Measurements from ENCODE around the gene SH3BP5L. TPM values are rescaled to one million over a fixed set of nuclear protein-coding genes. Genes with fewer than 3 reads are reported as not detected.
A peak's percentile ranks its signal among the peaks of the same experiment; 100 is the strongest.

Gene SH3BP5L
- total RNA-seq, 4 donors from 2014 or later, result 23.5 to 41.2 (median 29.4) TPM

DNA sequence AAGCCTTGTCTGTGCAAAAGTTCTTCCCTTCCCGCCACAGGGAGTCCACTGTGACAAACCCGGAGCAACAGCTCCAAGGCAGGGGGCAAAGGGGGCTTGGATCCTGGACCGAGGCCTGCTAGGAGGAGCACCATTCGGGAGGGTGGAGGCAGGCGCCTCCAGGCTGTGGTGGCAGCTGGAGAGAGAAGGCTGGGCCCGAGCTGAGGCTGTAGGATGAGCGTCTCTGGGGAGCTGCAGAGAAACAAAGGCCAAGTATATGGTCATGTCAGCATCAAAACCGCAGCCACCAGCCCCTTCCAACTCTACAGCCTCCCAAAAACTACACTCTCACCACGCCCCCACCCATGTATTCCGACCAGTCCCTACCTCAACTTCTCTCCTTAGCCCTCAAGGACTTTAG is 579 bp downstream of the SH3BP5L start:
- 18% methylated on average over 10 of the region's 10 CpGs for WGBS
- H3K4me1 ChIP-seq, result peaks cover 51% of the 10 kb centered on the region

DNA sequence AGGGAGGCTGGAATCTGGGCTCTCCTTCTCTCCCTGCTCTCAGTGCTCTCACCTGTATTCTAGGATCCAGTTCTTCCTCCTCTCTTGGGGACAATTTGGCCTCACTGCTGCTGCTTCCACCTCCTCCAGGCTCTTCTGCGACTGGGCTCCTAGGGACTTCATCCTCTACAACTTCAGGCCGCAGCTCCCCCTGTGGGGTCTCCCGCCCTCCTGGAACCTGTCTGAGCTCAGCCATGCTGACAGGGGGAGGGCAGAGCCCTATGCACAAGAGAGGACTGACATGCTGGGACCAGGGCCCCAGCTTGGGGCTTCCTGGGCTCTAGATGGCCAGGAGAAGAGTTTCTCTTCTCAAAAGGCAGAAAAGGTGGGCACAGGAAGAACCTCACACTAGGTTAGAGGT is 1.0 kb downstream of the SH3BP5L start:
- 88% methylated on average over 3 of the region's 3 CpGs for WGBS
- no peak for TF ChIP-seq POLR2A (IDR thresholded peaks at IDR 0.05)
- TF ChIP-seq CTCF (IDR thresholded peaks at IDR 0.05), result no peak
- TF ChIP-seq POLR2AphosphoS5 (IDR thresholded peaks at IDR 0.05), result no peak
- TF ChIP-seq EP300 (IDR thresholded peaks at IDR 0.05), result no peak
- DNase-seq (ENCODE audit: low spot score in 2 of 2), result peak; percentile 54 to 59
- no peak overlapping the region for H3K27ac ChIP-seq
- H3K27me3 ChIP-seq, result no peaks in the 10 kb centered on the region
- peak overlapping the region; percentile 81 for H3K4me3 ChIP-seq
- H3K4me1 ChIP-seq, result peaks cover 51% of the 10 kb centered on the region
- peaks cover 7% of the 10 kb centered on the region for H3K36me3 ChIP-seq
- H3K9me3 ChIP-seq, result no peaks in the 10 kb centered on the region

More for the DNA sequence above, 579 bp downstream of the SH3BP5L start:
- DNase-seq (ENCODE audit: low spot score in 2 of 2), result peak; percentile 63 to 77
- Histone ChIP-seq H3K9me3 (no peaks in the 10 kb centered on the region), H3K4me3 (peak overlapping the region; percentile 81), H3K36me3 (peaks cover 7% of the 10 kb centered on the region), H3K27me3 (no peaks in the 10 kb centered on the region), H3K27ac (peak overlapping the region; percentile 97)
- no peak for TF ChIP-seq POLR2AphosphoS5 (IDR thresholded peaks at IDR 0.05)
- no peak for TF ChIP-seq POLR2A (IDR thresholded peaks at IDR 0.05)
- TF ChIP-seq CTCF (IDR thresholded peaks at IDR 0.05), result no peak
- no peak for TF ChIP-seq EP300 (IDR thresholded peaks at IDR 0.05)

GRCh38 chr1:248824301-248824700 is 1.4 kb downstream of the SH3BP5L start:
- no peak for TF ChIP-seq POLR2A (IDR thresholded peaks at IDR 0.05)
- no peak for TF ChIP-seq POLR2AphosphoS5 (IDR thresholded peaks at IDR 0.05)
- no peak for TF ChIP-seq EP300 (IDR thresholded peaks at IDR 0.05)
- TF ChIP-seq CTCF (IDR thresholded peaks at IDR 0.05), result no peak
- Histone ChIP-seq H3K27me3 (no peaks in the 10 kb centered on the region), H3K27ac (no peak overlapping the region), H3K36me3 (peaks cover 7% of the 10 kb centered on the region), H3K4me3 (peak overlapping the region; percentile 81), H3K4me1 (peaks cover 51% of the 10 kb centered on the region), H3K9me3 (no peaks in the 10 kb centered on the region)
- WGBS, result 100% methylated on average over 1 of the region's 1 CpG
- peak; percentile 11 to 19 for DNase-seq (ENCODE audit: low spot score in 2 of 2)

GRCh38 chr1:248823517-248824001 is 2.2 kb downstream of the SH3BP5L start:
- TF ChIP-seq POLR2A (IDR thresholded peaks at IDR 0.05) (no peak), POLR2AphosphoS5 (IDR thresholded peaks at IDR 0.05) (no peak), EP300 (IDR thresholded peaks at IDR 0.05) (no peak), CTCF (IDR thresholded peaks at IDR 0.05) (no peak)
- 80% methylated on average over 2 of the region's 2 CpGs for WGBS
- Histone ChIP-seq H3K27ac (no peak overlapping the region), H3K4me3 (no peak overlapping the region), H3K9me3 (no peaks in the 10 kb centered on the region), H3K36me3 (peaks cover 7% of the 10 kb centered on the region), H3K27me3 (no peaks in the 10 kb centered on the region), H3K4me1 (peaks cover 54% of the 10 kb centered on the region)
- no peak for DNase-seq (ENCODE audit: low spot score in 2 of 2)

DNA sequence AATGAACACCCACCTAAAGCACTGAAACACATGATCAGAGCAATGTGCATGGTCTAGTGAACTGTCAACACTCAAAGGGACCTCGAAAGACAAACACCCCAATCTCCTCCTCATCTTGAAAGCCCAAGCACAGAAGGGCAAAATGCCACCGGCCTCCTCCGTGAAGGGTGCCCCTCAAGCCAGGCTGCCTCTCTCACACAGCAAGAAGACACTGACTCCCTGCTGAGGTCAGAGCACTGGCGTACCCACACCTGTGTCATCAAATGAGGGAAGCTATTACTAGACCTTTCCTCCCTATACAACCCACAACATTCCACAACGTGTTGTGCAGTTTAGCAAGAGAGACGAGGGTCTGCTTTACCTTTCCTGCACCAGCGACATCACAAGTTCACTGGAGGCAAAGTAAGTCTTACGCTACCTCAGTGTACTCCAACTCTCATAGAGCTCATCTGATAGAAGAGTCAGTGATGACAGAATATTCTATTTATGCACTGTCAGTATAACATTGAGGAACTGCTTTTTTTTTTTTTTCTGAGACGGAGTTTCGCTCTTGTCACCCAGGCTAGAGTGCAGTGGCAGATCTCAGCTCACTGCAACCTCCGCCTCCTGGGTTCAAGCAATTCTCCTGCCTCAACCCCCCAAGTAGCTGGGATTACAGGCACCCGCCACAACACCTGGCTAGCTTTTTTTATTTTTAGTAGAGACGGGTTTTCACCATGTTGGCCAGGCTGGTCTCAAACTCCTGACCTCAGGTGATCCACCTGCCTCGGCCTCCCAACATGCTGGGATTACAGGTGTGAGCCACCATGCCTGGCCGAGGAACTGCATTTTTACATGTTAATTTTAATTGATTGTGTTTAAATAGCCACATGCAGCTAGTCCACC is 3.3 kb downstream of the SH3BP5L start:
- Histone ChIP-seq H3K4me3 (no peak overlapping the region), H3K36me3 (peaks cover 14% of the 10 kb centered on the region), H3K27ac (no peak overlapping the region), H3K27me3 (no peaks in the 10 kb centered on the region), H3K4me1 (peaks cover 54% of the 10 kb centered on the region), H3K9me3 (no peaks in the 10 kb centered on the region)
- peak in 1 of 2 donors; percentile 34 for DNase-seq (ENCODE audit: low spot score in 2 of 2)
- WGBS, result 84% methylated on average over 15 of the region's 15 CpGs
- TF ChIP-seq POLR2AphosphoS5 (IDR thresholded peaks at IDR 0.05), result no peak
- TF ChIP-seq CTCF (IDR thresholded peaks at IDR 0.05), result no peak
- no peak for TF ChIP-seq EP300 (IDR thresholded peaks at IDR 0.05)
- no peak for TF ChIP-seq POLR2A (IDR thresholded peaks at IDR 0.05)

Data from suprapubic skin (tissue), 4 donors.